NCI-H69 (cell line): ENCODE results near the gene GRHL1.

Source experiments
- DNase-seq: peaks from one replicate; lab custom pipeline; 2025; lab: John Stamatoyannopoulos, UW

The GRHL1 gene

GRCh38 chr2:9971890-9972289, 20.4 kb downstream of the GRHL1 start:
- no peak for DNase-seq

- no peak for DNase-seq
These were observed 21.4 kb downstream of the GRHL1 start for GRCh38 chr2:9972621-9973479.

- no peak for DNase-seq
These were observed 22.2 kb downstream of the GRHL1 start for GRCh38 chr2:9973690-9974089.

- DNase-seq, result no peak
These were observed 22.9 kb downstream of the GRHL1 start for GRCh38 chr2:9974343-9974742.

GRCh38 chr2:9975328-9975727, 23.8 kb downstream of the GRHL1 start:
- no peak for DNase-seq

GRCh38 chr2:9975805-9976447, 24.4 kb downstream of the GRHL1 start:
- DNase-seq, result peak; percentile 5

- no peak for DNase-seq
These were observed 28.5 kb downstream of the GRHL1 start for GRCh38 chr2:9979977-9980376.

GRCh38 chr2:9980520-9980919, 29.0 kb downstream of the GRHL1 start:
- DNase-seq, result no peak

- no peak for DNase-seq
These were observed 30.2 kb downstream of the GRHL1 start for GRCh38 chr2:9981655-9982054.

GRCh38 chr2:9982248-9982647, 30.8 kb downstream of the GRHL1 start:
- no peak for DNase-seq

- DNase-seq, result no peak
These were observed 31.4 kb downstream of the GRHL1 start for GRCh38 chr2:9982891-9983290.

- no peak for DNase-seq
These were observed 32.1 kb downstream of the GRHL1 start for GRCh38 chr2:9983401-9984216.

- peak; percentile 45 for DNase-seq
These were observed 32.8 kb downstream of the GRHL1 start for GRCh38 chr2:9984217-9984739.

- DNase-seq, result no peak
These were observed 33.5 kb downstream of the GRHL1 start for GRCh38 chr2:9984871-9985480.

- no peak for DNase-seq
These were observed 34.2 kb downstream of the GRHL1 start for GRCh38 chr2:9985531-9986328.

GRCh38 chr2:9988320-9988719, 36.8 kb downstream of the GRHL1 start:
- DNase-seq, result no peak

- DNase-seq, result peak; percentile 89
These were observed 39.2 kb downstream of the GRHL1 start for GRCh38 chr2:9990736-9991135.

- DNase-seq, result no peak
These were observed 39.7 kb downstream of the GRHL1 start for GRCh38 chr2:9991221-9991620.

GRCh38 chr2:9991829-9992273, 40.4 kb downstream of the GRHL1 start:
- no peak for DNase-seq

- DNase-seq, result no peak
These were observed 41.1 kb downstream of the GRHL1 start for GRCh38 chr2:9992427-9993187.
